AG08396 (cell line): ENCODE data around the gene CRYBG3.
A peak's percentile ranks its signal among the peaks of the same experiment; 100 is the strongest.

Experiments
- DNase-seq: peaks from one replicate; pipeline ENCODE4 v3.0.0; 2012; ENCODE audit warnings: low spot score, mixed read lengths

CRYBG3 gene

GRCh38 chr3:97971679-97972567, 150.1 kb downstream of the CRYBG3 start, which contains the start of gene RIOX2:
TSS of gene RIOX2 (minus strand) at chr3:97972431. CDS start at chr3:97967593, 4,838 bp downstream.
- peak; percentile 90 for DNase-seq

- DNase-seq = no peak
Observed at GRCh38 chr3:97972976-97973375, 151.2 kb downstream of the CRYBG3 start.

DNA sequence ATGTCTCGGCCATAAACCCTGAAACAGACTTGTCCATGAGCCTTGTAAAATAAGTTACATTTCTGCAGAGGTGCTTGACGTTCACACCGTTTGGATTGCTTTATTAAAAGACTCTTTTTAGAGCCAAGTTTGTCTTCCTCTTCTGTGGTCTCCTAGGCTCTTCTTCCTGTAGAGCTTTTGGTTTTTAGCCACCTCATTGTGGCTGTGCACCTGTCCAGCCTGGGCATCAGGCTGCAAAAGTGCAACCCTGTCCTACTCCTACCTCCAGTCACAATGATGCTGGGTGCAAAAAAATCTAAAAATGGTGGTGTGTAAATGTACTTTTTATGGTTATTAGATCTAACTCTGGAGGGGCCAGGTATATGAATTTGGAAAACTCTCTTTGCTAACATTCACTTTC, 153.2 kb downstream of the CRYBG3 start:
- no peak for DNase-seq

DNA sequence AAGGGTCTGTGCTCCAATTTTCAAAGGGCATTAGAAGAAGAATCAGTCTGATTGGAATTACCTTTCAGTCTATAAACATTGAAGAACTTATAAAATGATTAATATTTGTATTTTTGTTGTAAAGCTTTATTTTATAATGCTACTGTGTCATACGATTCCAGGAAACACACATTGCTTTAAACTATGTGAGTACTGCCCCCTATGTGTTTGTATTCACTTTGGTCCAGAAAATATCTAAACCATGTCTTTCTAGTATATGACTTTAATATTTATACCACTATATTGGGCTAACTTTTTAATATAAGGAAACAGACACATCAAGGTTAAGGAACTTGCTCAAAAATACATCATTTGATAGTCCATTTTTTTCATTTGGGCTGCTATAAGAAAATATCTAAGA, 153.7 kb downstream of the CRYBG3 start:
- DNase-seq = no peak

- no peak for DNase-seq
Observed at GRCh38 chr3:97979610-97980009, 157.8 kb downstream of the CRYBG3 start.

DNA sequence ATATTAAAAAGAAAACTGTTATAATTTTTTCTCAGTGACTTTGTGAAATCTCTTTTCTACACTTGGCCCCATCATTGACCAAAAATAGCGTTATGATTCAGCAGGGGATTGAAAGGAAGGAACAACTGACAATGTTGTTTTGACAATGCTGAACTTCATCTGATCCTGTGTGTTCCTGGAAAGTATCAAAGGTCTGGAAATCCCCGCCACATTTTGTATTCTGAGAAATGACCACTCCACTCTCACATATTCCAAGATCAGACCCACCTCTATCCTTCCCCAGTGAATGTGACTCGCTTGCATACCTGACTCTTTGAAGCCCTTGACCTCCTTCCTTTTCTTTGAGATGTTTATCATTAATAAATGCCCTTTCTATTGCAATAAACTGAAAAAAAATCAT, 160.1 kb downstream of the CRYBG3 start:
- no peak for DNase-seq

DNA sequence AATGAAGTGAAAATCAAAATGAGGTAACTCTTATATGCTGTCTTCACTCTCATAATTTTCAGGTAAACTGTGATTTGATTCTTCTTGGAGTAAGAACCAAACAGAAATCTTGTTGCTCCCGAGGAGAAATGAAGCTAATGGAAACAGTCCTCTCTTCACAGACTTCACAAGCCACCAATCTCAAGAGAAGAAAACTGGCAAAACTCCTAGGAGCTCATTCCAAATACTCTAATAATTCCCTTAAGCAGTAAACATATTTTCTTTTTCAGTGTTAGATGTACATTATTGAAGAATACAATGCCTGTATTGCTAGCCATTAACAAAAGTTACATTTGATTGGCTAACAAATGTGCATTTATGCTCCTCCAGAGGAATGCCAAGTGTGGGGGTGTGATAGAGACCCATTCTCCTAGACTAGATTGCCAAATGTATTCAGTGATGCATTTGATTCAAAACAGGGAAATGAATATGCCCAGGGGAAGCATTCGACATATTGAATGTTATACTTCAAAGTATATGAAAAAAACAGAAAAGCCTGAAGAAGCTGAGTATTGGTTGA, 162.2 kb downstream of the CRYBG3 start:
- DNase-seq = no peak

GRCh38 chr3:97987306-97987705, 165.5 kb downstream of the CRYBG3 start:
- DNase-seq = no peak

DNA sequence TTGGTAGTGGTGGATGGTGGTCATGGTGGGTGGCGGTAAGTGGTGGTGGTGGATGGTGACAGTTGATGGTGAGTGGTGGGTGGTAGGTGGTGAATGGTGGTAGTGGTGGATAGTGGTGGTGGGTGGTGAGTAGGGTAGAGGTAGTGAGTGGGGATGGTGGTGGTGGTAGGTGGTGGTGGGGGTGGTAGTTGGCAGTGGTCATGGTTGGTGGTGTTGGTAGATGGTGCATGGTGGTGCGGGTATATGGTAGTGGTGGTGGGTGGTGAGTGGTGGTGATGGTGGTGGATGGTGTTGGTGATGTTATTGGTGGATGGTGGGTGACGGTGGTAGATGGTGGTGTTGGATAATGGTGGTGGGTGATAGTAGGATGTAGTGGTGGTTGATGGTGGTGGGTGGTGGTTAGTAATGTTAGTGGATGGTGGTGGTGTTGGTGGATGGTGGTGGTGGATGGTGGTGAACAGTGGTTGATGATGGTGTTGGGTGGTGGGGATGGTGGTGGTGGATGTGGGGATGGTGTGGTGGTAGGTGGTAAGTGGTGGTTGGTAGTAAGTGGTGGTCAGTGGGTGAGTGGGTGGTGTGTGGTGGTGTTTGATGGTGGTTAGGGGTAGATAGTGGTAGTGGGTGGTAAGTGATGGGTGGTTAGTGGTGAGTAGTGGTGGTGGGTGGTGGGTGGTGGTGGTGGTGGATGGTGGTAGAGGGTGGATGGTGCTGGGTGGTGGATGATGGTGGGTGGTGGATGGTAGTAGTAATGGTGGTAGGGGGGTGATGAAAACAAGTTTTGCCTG, 167.2 kb downstream of the CRYBG3 start:
- DNase-seq = no peak

DNA sequence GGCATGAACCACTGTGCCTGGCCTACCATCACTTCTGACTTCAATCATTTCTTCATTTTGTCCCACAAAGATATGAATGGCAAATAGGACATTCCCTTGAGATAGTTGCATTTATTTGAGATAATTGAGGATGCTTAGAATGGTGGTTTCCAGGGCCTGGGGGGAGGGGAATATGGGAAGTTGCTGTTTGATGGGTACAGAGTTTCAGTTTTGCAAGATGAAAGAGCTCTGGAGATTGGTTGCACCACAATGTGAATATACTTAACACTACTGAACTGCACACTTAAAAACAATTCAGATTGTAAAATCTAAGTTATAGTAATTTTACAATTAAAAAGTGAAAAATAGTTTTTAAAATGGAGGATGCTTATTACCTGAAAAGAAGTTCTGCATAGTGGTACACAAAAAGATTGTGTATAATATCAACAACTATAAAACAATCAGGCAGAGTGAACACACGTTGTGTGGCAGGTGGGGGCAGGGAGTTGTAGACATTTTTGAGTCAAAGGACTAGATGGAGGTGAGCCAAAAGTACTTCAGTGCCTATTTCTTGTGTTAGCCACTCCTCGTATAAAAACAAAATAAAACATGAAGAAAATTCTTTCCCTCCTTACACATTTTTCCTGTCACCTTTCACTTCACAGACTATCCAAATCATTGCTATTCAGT, 168.9 kb downstream of the CRYBG3 start:
- no peak for DNase-seq

DNA sequence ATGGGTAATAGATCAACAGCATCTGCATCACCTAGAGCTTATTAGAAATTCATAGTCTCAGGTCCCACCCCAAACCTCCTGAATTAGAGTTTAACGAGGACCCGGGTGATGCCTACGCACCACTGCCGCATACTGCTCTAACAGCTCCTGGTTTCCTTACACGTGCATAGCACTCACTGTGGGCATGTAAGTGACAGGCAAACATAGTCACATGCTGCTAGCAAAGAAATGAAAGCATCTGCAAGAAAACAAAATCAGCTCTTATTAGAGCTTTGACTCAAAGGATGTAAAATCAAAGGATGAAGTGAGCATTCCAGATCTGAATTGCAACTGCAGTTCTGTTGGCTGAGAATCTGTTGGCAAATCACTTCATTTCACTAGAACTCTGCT, 169.5 kb downstream of the CRYBG3 start:
- no peak for DNase-seq

- no peak for DNase-seq
Observed at GRCh38 chr3:97992547-97993173, 170.8 kb downstream of the CRYBG3 start.

DNA sequence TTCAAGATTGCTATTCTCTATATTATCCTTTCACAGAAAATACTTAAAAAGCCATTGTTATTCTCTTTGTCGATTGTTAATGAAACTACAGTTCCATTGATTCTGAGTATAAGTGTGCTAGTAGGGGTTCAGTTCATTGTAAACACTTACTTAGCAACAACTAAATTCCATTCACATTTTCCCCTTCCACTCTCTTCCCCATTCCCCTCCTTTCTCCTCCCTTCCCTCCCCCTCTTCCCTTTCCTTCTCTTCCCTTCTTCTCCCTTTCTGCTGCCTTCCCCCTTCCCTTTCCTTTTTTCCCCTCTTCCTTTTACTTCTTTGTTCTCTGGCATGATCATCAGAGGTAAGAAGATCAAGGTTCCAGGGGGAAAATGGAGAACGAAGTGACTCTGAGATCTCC, 171.7 kb downstream of the CRYBG3 start:
- no peak for DNase-seq

DNA sequence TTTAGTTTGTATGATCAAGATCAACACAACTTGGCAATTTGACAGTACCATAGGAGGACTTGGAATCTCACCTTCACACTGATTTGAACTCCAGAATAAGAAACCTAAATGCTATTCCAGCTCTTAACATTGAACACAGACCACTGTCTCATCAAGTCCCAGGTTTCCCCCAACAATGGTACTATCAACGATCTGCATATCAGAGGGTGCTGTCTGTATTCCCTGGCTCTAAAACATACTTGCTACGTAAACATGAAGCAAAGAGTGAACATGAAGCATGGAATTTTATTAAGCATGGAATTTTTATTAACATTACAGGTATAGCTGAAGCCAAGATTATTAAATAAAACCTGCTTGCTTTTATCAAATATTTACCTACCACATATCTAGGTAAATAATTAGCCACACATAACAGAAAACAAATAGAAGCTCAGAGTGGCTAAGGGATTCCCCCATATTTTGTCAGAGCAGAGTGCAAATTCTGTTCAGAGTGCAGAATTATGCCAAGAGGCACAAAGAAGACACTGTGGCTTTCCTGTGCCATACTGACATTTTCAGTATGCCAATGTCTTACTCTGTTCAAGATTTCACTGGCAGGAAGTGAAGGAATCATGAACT, 172.6 kb downstream of the CRYBG3 start:
- DNase-seq = no peak
